Rectal smooth muscle tissue (tissue), 1 donor: ENCODE data around the gene KIFC3.

Source experiments
- H3K27ac ChIP-seq: one replicate; pipeline ENCODE4 v1.7.0; 2013; ENCODE audit warnings: low read depth, low read length, inconsistent platforms
- H3K27me3 ChIP-seq: one replicate; pipeline ENCODE4 v1.7.0; 2013; ENCODE audit warnings: low read length; ENCODE audit not compliant: control insufficient read depth, insufficient read depth
- H3K36me3 ChIP-seq: one replicate; pipeline ENCODE4 v1.7.0; 2013; ENCODE audit warnings: low read length; ENCODE audit not compliant: control insufficient read depth, insufficient read depth
- H3K4me1 ChIP-seq: one replicate; pipeline ENCODE4 v1.7.0; 2013; ENCODE audit warnings: low read length; ENCODE audit not compliant: control insufficient read depth, insufficient read depth
- H3K4me3 ChIP-seq: one replicate; pipeline ENCODE4 v1.7.0; 2013; ENCODE audit warnings: low read length
- H3K9ac ChIP-seq: one replicate; pipeline ENCODE4 v1.7.0; 2013; ENCODE audit warnings: low read length

The KIFC3 gene

GRCh38 chr16:57762365-57763040 is 39.8 kb downstream of the KIFC3 start:
- Histone ChIP-seq H3K4me3 (no peak overlapping the region), H3K4me1 (no peaks in the 10 kb centered on the region), H3K27me3 (no peaks in the 10 kb centered on the region), H3K27ac (no peak overlapping the region), H3K36me3 (peaks cover 2% of the 10 kb centered on the region), H3K9ac (no peak overlapping the region)

GRCh38 chr16:57761957-57762356 is 40.3 kb downstream of the KIFC3 start:
- Histone ChIP-seq H3K27ac (no peak overlapping the region), H3K4me3 (no peak overlapping the region), H3K36me3 (peaks cover 2% of the 10 kb centered on the region), H3K4me1 (no peaks in the 10 kb centered on the region), H3K27me3 (no peaks in the 10 kb centered on the region), H3K9ac (no peak overlapping the region)

GRCh38 chr16:57761301-57761700 is 41.0 kb downstream of the KIFC3 start:
- Histone ChIP-seq H3K9ac (no peak overlapping the region), H3K4me1 (no peaks in the 10 kb centered on the region), H3K36me3 (peaks cover 2% of the 10 kb centered on the region), H3K27ac (no peak overlapping the region), H3K4me3 (no peak overlapping the region), H3K27me3 (no peaks in the 10 kb centered on the region)

GRCh38 chr16:57760357-57761160 is 41.7 kb downstream of the KIFC3 start:
- no peak overlapping the region for H3K27ac ChIP-seq
- H3K36me3 ChIP-seq, result peaks cover 4% of the 10 kb centered on the region
- no peaks in the 10 kb centered on the region for H3K4me1 ChIP-seq
- H3K4me3 ChIP-seq, result no peak overlapping the region
- H3K9ac ChIP-seq, result no peak overlapping the region
- no peaks in the 10 kb centered on the region for H3K27me3 ChIP-seq

- H3K27me3 ChIP-seq, result no peaks in the 10 kb centered on the region
- H3K4me1 ChIP-seq, result no peaks in the 10 kb centered on the region
- H3K9ac ChIP-seq, result no peak overlapping the region
- no peak overlapping the region for H3K4me3 ChIP-seq
- peaks cover 4% of the 10 kb centered on the region for H3K36me3 ChIP-seq
- H3K27ac ChIP-seq, result no peak overlapping the region
These were observed 42.5 kb downstream of the KIFC3 start for GRCh38 chr16:57759541-57760356.

GRCh38 chr16:57759131-57759530 is 43.2 kb downstream of the KIFC3 start:
- H3K27ac ChIP-seq, result no peak overlapping the region
- peaks cover 6% of the 10 kb centered on the region for H3K36me3 ChIP-seq
- no peak overlapping the region for H3K9ac ChIP-seq
- H3K4me3 ChIP-seq, result no peak overlapping the region
- no peaks in the 10 kb centered on the region for H3K4me1 ChIP-seq
- no peaks in the 10 kb centered on the region for H3K27me3 ChIP-seq

GRCh38 chr16:57758331-57759117 is 43.8 kb downstream of the KIFC3 start:
- peaks cover 6% of the 10 kb centered on the region for H3K36me3 ChIP-seq
- H3K27ac ChIP-seq, result no peak overlapping the region
- H3K4me3 ChIP-seq, result no peak overlapping the region
- H3K27me3 ChIP-seq, result no peaks in the 10 kb centered on the region
- no peak overlapping the region for H3K9ac ChIP-seq
- no peaks in the 10 kb centered on the region for H3K4me1 ChIP-seq

- Histone ChIP-seq H3K9ac (no peak overlapping the region), H3K36me3 (peaks cover 6% of the 10 kb centered on the region), H3K4me3 (no peak overlapping the region), H3K27me3 (no peaks in the 10 kb centered on the region), H3K4me1 (no peaks in the 10 kb centered on the region), H3K27ac (no peak overlapping the region)
These were observed 44.4 kb downstream of the KIFC3 start for GRCh38 chr16:57757883-57758282.

- Histone ChIP-seq H3K4me3 (no peak overlapping the region), H3K27ac (no peak overlapping the region), H3K36me3 (peaks cover 6% of the 10 kb centered on the region), H3K9ac (no peak overlapping the region), H3K4me1 (no peaks in the 10 kb centered on the region), H3K27me3 (no peaks in the 10 kb centered on the region)
These were observed 44.9 kb downstream of the KIFC3 start for GRCh38 chr16:57757326-57757786.

GRCh38 chr16:57756424-57757325 is 45.6 kb downstream of the KIFC3 start:
- H3K27me3 ChIP-seq, result no peaks in the 10 kb centered on the region
- H3K4me3 ChIP-seq, result no peak overlapping the region
- H3K9ac ChIP-seq, result no peak overlapping the region
- no peaks in the 10 kb centered on the region for H3K4me1 ChIP-seq
- H3K27ac ChIP-seq, result no peak overlapping the region
- peaks cover 6% of the 10 kb centered on the region for H3K36me3 ChIP-seq

- Histone ChIP-seq H3K36me3 (peaks cover 6% of the 10 kb centered on the region), H3K27me3 (no peaks in the 10 kb centered on the region), H3K9ac (no peak overlapping the region), H3K4me3 (no peak overlapping the region), H3K27ac (no peak overlapping the region), H3K4me1 (no peaks in the 10 kb centered on the region)
These were observed 46.4 kb downstream of the KIFC3 start for GRCh38 chr16:57755726-57756423.
